Limb (tissue), 2 donors: ENCODE results near the gene GIT2.
A peak's percentile ranks its signal among the peaks of the same experiment; 100 is the strongest.
"Not testable (repeated sequence)": the region's sequence is repeated elsewhere in the genome, so short reads cannot be mapped to it uniquely, and the experiment has no call there.

Experiments used
- DNase-seq, 2 donors: peaks; one replicate each; pipeline ENCODE4 v3.0.0-alpha.2; 2016; ENCODE audit errors: extremely low spot score in 2 of 2

Gene GIT2

GRCh38 chr12:109923038-109923437 is 73.1 kb downstream of the GIT2 start:
- no peak for DNase-seq

GRCh38 chr12:109921982-109922381 is 74.2 kb downstream of the GIT2 start:
- no peak for DNase-seq

- DNase-seq, result peak in 1 of 2 donors; percentile 8
Observed at GRCh38 chr12:109920261-109920780, 75.8 kb downstream of the GIT2 start.

- no peak for DNase-seq
Observed at GRCh38 chr12:109919456-109919855, 76.7 kb downstream of the GIT2 start.

- DNase-seq, result no peak
Observed at GRCh38 chr12:109916045-109916444, 80.1 kb downstream of the GIT2 start.

GRCh38 chr12:109915171-109916040 is 80.8 kb downstream of the GIT2 start:
- DNase-seq, result no peak

- DNase-seq, result no peak
Observed at GRCh38 chr12:109914461-109914860, 81.7 kb downstream of the GIT2 start.

- peak in 1 of 2 donors; percentile 49 for DNase-seq
Observed at GRCh38 chr12:109912855-109913321, 83.3 kb downstream of the GIT2 start.

- DNase-seq, result no peak
Observed at GRCh38 chr12:109910969-109911348, 85.2 kb downstream of the GIT2 start.

- DNase-seq, result no peak
Observed at GRCh38 chr12:109910254-109910968, 85.8 kb downstream of the GIT2 start.

- no peak for DNase-seq
Observed at GRCh38 chr12:109905301-109905700, 90.9 kb downstream of the GIT2 start.

- DNase-seq, result no peak
Observed at GRCh38 chr12:109902891-109903418, 93.2 kb downstream of the GIT2 start.

- no peak for DNase-seq
Observed at GRCh38 chr12:109900752-109901580, 95.2 kb downstream of the GIT2 start.

GRCh38 chr12:109899783-109900751 is 96.1 kb downstream of the GIT2 start, which contains the start of gene TCHP:
TCHP (plus strand) TSS chr12:109900274; CDS start chr12:109903027, 2,753 bp downstream.
- peak; percentile 89 for DNase-seq

GRCh38 chr12:109899345-109899744 is 96.8 kb downstream of the GIT2 start:
- DNase-seq, result not testable (repeated sequence)

- no peak for DNase-seq
Observed at GRCh38 chr12:109897029-109897428, 99.1 kb downstream of the GIT2 start.

GRCh38 chr12:109896188-109896587 is 100.0 kb downstream of the GIT2 start:
- DNase-seq, result no peak

GRCh38 chr12:109894939-109895338 is 101.2 kb downstream of the GIT2 start:
- no peak for DNase-seq

GRCh38 chr12:109893261-109893995 is 102.7 kb downstream of the GIT2 start:
- no peak for DNase-seq
